IPS-NIHi11 (cell line): ENCODE measurements around the gene RHEBL1.

Experiments used
- DNase-seq: peaks from one replicate; pipeline ENCODE4 v3.0.0; 2012; ENCODE audit warnings: mixed read lengths, low spot score

The RHEBL1 gene

GRCh38 chr12:49054524-49054923 is 15.3 kb downstream of the RHEBL1 start:
- DNase-seq, result no peak

GRCh38 chr12:49054096-49054495 is 15.7 kb downstream of the RHEBL1 start:
- peak; percentile 10 for DNase-seq

DNA sequence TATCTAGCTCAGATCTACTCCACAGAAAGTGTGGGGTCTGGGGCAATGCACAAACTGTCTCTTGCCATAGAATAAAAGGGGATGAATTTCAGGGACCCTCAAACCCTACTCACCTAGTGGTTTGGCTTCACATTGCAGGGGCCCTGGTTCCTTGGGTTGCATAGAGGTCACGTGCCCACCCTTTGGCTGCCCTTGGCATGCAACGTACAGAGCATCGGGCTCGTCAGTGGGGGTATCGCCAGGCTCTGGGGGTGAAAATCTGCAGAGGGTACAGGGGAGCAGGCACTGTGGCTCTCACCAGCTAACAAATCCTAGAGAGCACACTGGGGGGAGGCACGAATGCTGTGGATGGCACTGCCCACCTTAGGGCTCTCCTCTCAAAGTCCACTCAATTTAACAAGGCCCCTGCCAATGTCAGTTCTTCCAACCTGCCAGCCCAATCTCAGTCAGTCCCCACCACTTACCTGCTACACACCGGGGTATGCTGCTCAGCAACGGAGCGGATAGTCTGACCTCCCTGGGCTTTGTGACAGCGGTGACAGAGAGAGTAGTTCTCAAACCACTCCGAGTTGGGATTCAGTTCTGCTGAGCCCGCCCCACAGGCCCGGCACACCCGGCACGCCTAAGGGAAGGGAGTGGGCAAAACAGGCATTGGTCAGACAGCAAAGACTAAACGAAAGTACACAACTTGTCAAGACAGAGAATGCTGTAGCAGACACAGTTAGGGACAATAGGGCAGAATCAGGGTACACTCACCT is 17.1 kb downstream of the RHEBL1 start:
- no peak for DNase-seq

DNA sequence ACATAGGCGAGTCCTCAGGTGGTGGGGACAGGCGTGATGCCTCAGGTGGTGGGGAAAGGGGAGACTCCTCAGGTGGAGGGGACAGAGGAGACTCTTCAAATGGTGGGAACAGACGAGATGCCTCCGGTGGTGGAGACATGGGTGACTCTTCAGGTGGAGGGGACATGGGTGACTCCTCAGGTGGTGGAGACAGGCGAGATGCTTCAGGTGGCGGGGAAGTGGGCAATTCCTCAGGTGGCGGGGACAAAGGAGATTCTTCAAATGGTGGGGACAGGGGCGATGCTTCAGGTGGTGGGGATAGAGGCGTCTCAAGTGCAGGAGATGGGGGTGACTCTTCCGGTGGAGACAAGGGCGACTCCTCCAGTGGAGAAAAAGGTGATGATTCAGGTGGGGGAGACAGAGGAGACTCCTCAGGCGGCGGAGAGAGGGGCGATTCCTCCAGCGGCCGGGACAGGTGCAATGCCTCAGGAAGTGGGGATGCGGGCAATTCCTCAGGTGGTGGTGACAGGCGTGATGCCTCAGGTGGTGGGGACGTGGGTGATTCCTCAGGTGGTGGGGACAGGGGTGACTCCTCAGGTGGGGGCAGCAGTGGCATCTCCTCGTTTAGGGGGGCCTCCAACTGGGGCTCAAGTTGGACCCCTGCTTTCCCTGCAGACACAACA is 17.9 kb downstream of the RHEBL1 start:
- no peak for DNase-seq

GRCh38 chr12:49051373-49051764 is 18.4 kb downstream of the RHEBL1 start:
- no peak for DNase-seq

GRCh38 chr12:49050507-49051372 is 19.0 kb downstream of the RHEBL1 start:
- no peak for DNase-seq

GRCh38 chr12:49049566-49050224 is 20.1 kb downstream of the RHEBL1 start:
- no peak for DNase-seq

DNA sequence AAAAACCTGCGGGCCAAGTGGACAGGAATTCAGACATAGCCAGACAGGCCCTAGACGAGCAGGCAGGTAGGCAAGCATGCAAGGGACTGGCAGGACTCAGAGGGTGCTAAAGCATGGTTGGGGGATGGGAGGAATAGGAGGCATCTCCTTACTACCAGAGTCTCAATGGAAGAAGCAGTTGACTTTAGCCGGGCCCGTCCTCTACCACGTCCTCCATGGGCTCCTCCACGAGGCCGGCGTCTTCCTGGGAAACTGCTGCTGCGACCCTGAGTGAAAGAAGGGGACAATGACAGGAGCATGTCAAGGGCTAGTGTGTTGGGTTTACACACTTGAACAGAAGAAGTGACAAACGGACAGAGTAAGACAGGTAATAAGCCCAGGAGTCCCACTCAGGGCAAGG is 20.8 kb downstream of the RHEBL1 start:
- DNase-seq, result no peak

- DNase-seq, result no peak
These were observed 23.5 kb downstream of the RHEBL1 start for GRCh38 chr12:49046129-49046895.

- no peak for DNase-seq
These were observed 25.1 kb downstream of the RHEBL1 start for GRCh38 chr12:49044660-49045059.

GRCh38 chr12:49043856-49044258 is 25.9 kb downstream of the RHEBL1 start:
- DNase-seq, result peak; percentile 96

GRCh38 chr12:49043241-49043640 is 26.5 kb downstream of the RHEBL1 start:
- DNase-seq, result no peak

DNA sequence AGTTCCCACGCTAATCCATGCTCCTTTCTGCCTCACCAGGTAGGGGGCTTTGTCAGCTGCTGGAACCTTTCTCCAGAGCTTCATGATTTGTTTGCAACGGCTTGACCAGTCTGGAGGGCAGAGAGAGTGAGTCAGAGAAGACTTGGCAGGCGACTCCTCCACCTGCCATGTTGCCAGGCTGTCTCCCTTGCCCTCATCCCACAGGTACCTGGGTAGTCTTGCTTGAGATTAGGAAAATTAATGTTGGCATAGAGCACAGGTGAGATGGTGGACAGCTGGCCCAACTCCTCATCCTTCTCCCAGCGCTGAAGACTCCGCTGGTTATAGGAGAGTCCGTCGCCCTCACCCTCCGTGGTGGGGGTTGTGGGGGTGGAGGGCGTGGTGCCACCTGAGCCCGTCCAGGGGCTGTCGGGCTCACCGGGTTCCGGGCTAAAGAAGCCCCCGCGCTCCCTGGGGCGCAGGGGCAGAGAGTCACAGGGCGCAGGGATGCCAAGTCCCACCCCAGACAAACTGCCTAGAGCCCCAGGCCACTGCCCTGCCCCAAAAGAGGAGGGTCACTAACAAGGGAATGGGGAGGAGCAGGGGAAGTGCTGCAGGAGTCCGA is 27.8 kb downstream of the RHEBL1 start:
- no peak for DNase-seq

DNA sequence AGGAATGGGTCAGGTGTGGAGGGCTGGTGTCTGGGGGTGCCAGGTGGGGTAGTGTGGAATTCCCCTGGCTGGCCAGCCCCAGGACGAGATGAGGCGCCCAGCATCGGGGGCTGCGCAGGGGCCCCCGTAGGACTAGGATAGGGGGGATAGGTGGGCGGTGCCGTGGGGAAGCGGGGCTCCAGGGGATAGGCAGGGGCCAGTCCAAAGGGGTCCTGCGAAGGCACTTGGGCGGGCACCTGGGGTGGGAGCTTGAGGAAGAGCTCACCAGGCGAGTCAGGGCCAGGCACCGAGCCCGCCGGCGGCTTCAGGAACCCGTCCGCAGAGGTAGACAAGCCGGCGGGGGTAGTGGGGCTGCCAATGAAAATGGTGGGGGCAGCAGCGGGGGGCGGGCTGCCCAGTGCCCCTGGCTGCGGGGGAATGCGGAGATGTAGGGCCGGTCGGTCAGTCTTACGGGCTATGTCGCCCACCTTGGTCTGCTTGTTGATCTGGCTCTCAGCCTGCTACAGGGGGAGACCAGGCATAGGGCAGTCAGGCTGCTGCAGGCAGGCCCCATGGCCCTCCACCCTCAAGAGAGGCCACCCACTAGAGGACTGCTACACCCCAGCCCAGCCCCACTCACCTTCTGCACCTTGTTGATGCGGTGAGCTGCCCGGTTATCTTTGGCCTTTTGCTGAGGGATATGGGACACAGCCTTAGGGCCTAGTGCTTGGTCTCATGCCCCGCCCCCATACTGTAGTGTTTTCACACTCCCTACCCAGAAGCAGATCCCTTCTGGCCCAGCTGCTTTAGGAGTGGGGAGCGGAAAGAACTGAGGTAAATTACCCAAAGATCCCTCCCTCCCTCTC is 28.5 kb downstream of the RHEBL1 start:
- DNase-seq, result no peak

DNA sequence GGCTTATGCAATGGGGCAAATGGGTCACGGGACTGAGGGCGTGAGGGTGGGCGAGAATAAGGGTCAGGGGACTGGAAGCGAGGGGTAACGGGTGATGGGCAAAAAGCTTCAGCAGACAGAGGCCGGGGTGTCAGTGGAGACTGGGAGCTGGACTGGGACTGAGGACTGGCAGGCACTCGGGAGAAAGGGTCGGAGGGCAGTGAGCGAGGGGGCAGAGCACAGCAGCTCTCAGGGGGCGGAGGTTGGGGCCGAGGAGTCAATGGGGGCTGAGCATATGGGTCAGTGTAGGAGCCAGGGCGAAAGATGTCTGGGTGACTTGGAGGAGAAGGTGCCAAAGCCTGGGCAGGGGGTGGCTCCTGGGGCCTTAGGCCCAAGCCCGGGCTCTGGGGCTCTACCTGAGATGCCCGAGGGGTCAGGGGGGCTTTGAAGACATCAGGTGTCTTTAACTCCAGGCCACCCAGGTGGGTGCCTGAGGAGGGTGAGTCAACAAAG is 29.4 kb downstream of the RHEBL1 start:
- DNase-seq, result no peak

DNA sequence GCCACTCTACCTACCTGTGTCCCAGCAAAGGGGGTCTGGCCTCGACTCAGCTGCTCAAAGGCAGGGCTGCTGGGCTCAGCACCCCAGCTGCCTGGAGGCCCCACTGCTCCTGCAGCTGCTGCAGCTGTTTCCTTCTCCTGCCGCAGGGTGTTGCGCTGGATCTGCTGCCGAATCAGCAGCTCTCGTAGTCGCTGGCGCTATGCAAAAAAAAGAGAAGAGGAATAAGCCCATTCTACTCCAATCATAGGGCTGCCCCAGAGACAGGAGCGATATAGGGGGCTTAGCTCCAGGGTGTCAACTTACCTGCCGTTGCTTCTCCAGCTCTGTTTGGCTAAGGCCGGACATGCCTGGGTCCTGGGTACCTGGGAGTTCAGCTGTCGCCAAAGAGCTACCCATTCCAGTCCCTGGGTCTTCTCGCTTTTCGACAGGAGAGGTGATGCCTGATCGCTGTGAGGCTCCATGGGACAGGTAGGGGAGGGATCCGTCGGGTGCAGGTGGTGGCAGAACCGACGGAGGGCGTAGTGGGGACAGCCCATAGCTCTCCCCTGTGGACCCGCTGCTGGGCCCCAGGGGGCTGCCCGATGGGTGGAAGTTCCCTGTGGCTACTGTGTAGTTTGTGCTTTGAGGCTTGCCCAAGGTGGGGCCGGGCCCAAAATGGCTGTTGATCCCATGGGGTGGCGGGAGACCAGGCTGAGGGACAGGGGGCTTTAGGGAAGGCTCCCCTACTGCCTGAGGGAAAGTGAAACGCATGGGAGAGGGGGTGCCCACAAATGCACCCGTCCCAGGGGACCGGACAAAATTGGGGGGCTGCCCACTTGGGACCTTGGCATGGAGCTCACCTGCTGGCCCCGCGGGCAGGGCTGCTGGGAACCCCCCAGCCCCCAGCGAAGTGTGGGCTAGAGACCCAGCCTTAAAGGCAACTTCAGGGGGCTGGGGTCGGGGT is 30.1 kb downstream of the RHEBL1 start:
- DNase-seq, result no peak

DNA sequence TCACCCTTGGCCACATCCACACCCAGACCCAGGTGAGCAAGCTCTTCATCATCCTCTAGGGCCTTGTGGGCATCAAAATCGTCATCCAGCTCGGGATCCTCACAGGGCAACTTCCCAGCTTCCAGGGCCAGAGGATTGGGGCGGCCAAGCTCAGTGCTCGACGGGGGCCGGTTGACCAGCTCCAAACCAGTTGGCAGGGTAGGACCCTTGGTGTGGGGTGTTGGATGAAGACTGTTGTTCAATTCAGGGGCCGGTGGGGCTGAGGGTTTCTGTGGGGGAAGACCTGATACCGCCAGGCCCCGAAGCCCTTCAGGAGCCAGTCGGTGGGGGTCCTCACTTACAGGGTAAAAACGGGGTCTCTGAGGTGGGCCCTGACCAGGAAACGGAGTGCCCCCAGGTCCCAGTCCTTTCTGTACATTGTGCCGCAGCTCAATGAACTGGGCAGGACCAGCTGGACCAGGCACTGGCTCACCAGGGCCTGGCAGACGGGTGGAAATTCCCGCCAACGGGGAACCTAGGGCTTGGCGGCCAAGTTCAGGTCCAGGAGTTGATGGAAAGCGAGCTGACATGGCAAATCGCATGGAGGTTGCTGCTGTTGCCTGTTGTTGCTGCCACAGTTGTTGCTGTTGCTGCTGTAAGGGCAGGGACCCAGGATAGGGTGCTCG is 31.4 kb downstream of the RHEBL1 start:
- no peak for DNase-seq

GRCh38 chr12:49037947-49038237 is 31.9 kb downstream of the RHEBL1 start:
- no peak for DNase-seq
